HG03045 (cell line): ENCODE measurements around the gene SNORC.
"Not testable (repeated sequence)": the region's sequence is repeated elsewhere in the genome, so short reads cannot be mapped to it uniquely, and the experiment has no call there.

Experiments
- ATAC-seq: cut with Tn5 transposase; IDR thresholded peaks from one replicate; pipeline ENCODE4 v1.9.1; 2021; ENCODE audit warnings: mild to moderate bottlenecking, moderate library complexity; ENCODE audit not compliant: unreplicated experiment

SNORC gene

GRCh38 chr2:232894746-232895145, 24.7 kb downstream of the SNORC start:
- no peak for ATAC-seq

DNA sequence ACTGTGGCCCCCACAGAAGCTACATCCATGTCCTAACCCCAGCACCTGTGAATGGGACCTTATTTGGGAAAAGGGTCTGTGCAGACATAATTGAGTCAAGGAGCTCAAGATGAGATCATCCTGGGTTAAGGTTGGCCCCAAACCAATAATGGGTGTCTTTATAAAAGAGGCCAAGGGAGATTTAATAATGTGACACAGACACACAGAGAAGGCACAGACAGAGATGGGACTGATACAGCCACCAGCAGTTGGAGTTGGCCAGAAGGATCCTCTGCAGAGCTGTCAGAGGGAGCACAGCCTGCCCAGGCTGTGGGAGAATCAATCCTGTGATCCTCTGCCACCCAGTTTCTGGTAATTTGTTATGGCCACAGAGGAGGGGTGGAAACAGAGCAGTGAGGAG, 26.0 kb downstream of the SNORC start:
- ATAC-seq: no peak

GRCh38 chr2:232896720-232897597, 26.9 kb downstream of the SNORC start:
- no peak for ATAC-seq

DNA sequence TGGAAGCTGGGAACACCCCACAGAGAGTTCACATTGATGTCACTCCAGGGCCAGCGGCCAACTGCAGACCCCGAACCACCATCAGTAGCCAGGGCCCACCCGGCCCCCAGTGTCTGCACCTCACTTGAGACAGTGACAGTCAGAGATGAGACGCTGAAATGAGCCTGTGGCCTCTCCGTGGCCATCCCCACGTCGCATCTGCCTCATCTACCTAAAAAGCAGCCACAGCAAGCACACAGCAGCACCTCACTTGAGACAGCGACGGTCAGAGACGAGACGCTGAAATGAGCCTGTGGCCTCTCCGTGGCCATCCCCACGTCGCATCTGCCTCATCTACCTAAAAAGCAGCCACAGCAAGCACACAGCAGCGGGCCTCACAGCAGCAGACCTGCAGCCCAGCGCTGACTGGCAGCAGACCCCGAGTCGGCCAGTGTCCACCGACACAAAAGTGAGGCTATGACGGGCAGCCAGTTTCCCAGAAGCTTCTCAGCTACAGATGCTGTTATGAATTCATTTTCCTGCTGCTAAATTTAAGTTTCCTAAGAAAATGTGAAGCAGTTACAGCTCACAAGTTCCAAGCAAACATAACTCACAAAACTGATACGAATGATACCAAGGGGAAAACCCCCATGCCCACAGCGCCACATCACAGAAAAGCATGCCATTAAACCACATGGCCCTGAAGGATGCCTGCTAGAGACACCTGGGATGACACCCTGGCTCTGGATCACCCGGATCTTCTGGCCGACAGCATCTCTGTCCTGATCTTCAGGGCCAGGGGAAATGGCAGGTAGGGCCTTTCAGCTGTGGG, 27.7 kb downstream of the SNORC start:
- no peak for ATAC-seq

- ATAC-seq: no peak
Observed at GRCh38 chr2:232898592-232899543, 28.8 kb downstream of the SNORC start.

GRCh38 chr2:232900811-232901735, 31.0 kb downstream of the SNORC start:
- ATAC-seq: no peak

DNA sequence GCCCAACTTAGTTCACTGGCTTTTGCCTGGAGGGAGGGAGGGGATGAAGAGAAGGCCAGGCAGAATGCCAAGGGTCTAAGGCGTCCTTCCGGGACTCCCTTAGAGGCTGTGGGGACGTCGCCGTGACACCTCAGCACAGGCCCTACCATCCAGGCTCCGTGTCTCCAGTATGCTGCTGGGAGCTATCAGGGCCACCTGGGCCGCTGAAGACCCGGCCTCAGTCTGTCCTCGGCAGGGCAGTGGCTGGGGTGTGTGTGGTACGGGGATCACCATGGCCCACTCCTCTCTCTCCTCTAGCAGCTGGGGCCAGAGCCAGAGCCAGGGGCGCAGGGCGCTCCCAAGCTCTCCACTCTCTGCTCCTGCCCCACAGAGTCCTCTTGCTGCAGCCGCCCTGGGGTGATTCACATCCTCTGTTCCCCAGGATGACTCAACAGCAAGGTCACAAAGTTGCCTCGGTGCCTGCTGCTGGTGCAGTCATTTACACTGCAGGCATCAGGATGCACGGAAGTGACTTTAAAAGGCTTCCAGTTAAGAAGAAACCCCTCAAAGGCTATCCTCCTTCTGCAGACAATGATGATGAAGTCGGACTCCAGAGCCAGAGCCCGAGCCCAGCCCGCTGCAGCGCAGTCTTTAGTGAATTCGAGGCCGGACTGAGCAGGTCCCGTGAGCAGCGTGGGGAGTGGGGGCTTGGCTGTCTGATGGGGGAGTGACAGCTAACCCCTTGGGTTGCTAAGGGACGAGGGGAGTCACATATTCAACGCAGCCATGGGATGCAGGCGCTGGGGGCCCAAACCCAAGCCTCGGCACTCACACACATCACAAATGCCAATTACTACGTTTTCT, 31.9 kb downstream of the SNORC start:
- no peak for ATAC-seq

DNA sequence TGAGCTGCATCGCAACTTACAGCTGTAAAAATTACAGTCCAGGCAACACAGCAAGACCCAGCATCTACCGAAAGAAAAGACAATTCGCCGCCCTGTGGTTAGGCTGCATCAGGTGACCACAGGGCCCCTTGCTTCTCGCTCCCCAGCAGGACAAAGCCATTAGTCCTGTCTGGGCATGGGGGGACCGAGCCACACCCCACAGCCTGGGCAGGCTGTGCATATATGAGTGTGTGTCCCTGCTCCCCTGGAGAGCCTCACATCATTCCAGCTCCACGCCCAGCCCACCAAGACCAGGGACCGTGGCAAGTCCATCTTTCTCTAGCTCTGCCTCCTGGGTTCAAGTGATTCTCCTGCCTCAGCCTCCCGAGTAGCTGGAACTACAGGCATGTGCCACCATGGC, 33.9 kb downstream of the SNORC start:
- ATAC-seq: no peak

DNA sequence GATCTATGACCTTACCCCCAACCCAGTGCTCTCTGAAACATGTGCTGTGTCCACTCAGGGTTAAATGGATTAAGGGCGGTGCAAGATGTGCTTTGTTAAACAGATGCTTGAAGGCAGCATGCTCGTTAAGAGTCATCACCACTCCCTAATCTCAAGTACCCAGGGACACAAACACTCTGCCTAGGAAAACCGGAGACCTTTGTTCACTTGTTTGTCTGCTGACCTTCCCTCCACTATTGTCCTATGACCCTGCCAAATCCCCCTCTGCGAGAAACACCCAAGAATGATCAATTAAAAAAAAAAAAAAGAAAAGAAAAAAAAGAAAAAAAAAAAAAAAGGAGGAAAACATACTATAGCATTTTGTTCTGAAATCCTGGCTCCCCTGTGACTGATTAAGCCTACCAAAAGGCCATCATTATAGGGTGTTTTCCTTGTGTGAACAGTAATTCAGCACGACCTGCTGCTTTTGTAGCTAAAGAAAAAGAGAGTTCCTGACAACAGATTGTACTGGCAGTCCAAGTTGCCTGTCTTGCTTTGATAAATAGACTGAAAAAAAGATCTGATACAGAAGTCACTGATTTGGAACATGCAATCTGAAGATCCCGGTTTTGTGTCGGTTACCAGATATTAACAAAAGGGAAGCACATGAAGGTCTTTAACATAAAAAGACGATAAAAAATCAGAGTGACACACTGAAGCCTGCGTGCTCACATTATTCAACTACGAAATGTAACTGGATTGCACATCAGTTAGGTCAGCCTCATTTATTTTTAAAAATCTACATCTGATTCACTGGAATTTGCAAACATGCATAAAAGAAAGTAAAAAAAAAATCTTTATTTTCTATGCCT, 37.0 kb downstream of the SNORC start:
- ATAC-seq: not testable (repeated sequence)

DNA sequence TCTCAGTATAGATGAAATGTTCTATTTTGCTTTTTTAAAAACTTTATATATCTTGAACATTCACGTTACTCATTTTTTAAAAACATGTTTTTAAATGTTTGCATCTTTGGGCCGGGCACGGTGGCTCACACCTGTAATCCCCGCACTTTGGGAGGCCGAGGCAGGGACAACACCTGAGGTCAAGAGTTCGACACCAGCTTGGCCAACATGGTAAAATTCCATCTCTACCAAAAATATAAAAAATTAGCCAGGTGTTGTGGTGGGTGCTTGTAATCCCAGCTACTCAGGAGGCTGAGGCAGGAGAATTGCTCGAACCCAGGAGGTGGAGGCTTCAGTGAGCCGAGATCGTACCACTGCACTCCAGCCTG, 37.6 kb downstream of the SNORC start:
- ATAC-seq: not testable (repeated sequence)

DNA sequence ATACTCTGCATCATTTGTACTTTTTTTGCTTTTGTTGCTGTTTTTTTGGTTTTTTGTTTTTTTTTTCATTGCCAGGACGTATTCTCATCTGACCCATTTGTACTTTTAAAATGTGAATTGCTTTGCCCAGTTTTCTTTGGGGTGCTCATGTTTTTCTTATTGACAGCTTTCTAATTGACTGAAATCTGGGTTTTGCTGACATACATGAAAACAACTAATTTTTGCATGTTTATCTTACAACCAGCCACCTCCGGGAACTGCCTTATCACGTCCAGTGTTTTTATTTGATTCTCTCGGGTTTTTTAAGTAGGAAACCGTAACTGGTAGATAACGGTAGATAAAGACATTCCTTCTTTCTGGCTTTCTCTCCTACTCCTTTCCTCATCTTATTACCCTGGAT, 38.6 kb downstream of the SNORC start:
- no peak for ATAC-seq

DNA sequence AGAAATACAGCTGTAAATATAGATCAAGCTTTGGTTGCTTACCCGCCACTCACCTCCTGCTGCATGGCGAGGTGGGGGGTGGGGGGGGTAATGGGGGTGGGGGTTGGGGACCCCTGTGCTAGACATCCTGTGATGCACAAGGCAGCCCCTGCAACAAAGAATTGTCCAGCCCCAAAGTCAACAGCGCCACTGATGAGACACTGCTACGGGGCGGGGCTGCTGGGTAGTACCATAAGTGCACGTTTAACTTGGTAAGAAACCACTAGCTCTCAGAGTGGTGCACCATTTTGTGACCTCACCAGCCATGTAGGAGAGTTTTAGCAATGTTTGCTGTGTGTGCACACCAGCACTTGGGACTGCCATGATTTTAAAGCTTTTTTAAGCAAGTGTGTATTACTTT, 40.3 kb downstream of the SNORC start:
- no peak for ATAC-seq

DNA sequence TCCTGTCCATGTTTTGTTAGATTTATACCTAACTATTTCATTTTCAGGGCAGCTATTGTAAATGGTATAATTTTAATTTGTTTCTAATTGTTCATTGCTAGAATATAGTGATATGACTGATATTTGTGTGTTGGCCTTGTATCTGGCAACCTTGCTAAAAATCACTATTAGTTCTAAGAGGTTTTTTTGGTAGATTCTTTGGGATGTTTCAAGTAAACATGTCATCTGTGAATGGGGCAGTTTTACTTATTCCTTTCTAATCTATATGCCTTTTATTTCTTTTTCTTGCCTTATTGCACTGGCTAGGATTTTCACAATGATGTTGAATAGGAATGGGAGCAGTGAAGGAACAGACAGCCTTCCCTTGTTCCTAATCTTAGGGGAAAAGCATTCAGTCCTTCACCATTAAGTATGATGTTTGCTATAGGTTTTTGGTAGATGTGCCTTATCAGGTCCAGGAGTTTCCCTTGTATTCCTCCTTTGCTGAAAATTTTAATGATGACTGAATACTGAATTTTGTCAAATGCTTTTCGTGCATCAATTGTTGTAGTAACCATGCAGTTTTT, 41.7 kb downstream of the SNORC start:
- no peak for ATAC-seq

GRCh38 chr2:232913903-232914302, 43.8 kb downstream of the SNORC start:
- no peak for ATAC-seq

- ATAC-seq: no peak
Observed at GRCh38 chr2:232919141-232919540, 49.1 kb downstream of the SNORC start.

DNA sequence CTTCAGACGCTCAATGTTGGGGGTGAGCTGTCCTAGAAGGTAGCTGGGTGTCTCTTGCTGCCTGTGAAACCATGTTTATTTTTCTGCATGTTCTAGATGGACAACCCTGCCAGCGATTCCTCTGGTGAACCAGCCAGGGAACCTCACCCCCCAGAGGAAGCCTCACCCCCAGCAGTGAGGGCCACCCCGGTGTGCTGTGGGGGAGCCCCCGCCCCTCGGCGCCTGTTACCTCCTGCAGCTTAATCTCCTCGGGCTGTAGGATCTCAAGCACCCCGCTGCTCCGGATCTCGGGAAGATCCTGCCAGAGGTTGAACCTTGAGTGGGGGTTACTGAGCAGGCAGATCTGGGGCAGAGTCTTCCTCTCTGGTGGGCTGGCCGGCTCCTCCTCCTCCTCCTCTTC, 50.0 kb downstream of the SNORC start:
- no peak for ATAC-seq

- no peak for ATAC-seq
Observed at GRCh38 chr2:232920760-232921159, 50.7 kb downstream of the SNORC start.

DNA sequence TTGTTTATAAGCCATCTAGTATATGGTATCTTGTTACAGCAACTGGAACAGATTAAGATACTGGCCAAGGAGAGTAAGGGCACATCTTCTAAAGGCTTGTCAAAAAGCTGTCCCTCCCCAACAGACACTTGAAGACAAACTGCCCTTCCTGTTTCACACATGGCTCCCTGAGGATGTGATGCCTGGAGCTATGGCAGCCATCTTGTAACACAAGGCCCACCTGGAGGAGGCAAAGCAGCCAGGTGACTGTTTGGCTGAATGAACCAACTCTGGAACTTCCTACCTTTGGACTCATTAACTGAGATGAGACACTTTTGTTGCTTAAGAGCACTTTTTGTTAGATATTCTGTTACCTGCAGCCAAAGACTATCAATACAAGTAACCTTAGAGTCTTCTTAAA, 54.4 kb downstream of the SNORC start:
- no peak for ATAC-seq
